Endometrial microvascular endothelial cells (primary cell): ENCODE results near the gene ZC3H14. TPM values are rescaled to one million over a fixed set of nuclear protein-coding genes. Genes with fewer than 3 reads are reported as not detected.

Source experiments
- in situ Hi-C: cut with HindIII; loops from 2 replicates; pipeline ENCODE4 v1.10.0; 2017; ENCODE audit warnings: low sequenced_read_pairs, low pct_unique_long_range_greater_than_20kb; ENCODE audit errors: inconsistent ontology term
- total RNA-seq: library from RNA; depleted of rRNA; stranded (reverse); fragments of >200 nt; gene quantifications from one replicate; pipeline ENCODE4 v1.2.3, GENCODE V29; 2015; ENCODE audit errors: inconsistent ontology term

The ZC3H14 gene
- total RNA-seq, 1 donor from 2014 or later: 61.0 TPM

GRCh38 chr14:88550078-88550477 is 12.8 kb upstream of the ZC3H14 start:
- in situ Hi-C loops: no loop called here

GRCh38 chr14:88551094-88551870 is 11.6 kb upstream of the ZC3H14 start:
- in situ Hi-C loops: no loop called here

DNA sequence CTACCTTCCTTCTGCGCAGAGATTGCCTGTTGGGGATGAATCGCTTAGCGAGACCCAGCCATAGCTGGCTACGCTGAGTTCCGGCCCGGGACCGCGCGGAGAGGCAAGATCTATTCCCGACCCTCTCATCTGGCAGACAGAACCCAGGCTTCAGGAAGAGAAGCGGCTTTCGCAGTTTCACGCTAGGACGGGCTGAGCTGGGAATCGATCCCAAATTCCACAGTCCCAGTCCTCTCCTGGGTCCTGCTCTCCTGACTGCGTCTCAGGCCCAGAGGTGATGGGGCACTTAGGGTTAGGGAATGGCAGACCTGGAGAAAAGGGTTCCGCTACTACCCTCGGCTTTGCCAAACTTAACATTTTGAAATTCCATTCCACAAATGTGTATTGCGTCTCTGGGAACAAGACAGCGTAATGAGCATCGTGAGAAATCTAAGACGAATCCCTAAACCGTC is 10.8 kb upstream of the ZC3H14 start:
- in situ Hi-C loops: no loop called here

- in situ Hi-C loops: no loop called here
Measured at GRCh38 chr14:88552876-88553275, 10.0 kb upstream of the ZC3H14 start.

DNA sequence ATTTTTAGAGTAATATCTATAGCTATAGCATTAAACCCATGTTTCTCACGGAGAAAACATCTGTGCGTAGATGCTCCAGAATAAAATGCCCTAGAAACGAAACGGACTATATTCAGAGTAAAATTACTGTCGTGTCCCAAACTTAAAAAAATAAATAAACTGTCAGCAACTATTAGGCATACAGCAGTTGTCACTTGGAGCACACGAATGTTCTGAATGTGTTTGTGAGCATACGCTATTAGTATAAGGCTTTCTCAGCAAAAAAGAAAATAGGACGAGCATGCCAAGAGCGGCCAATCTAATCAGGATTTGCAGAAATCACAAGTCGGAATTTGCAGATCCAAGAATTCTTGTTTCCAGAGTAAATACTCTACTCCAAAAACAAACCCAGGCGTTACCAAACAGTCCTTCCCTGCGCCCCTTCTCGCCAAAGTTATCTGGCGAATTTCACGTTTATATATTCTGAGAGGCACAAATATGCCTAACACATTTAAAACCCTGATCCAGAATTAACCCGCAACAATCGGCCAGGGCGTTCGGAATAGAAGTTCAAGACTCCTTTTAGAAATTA is 8.9 kb upstream of the ZC3H14 start:
- in situ Hi-C loops: no loop called here

- in situ Hi-C loops: no loop called here
Measured at GRCh38 chr14:88554457-88555286, 8.2 kb upstream of the ZC3H14 start, which contains the start of gene PTPN21. Gene PTPN21 (minus strand): TSS chr14:88555007. CDS start chr14:88550417, 4,590 bp downstream.

GRCh38 chr14:88556581-88556980 is 6.3 kb upstream of the ZC3H14 start:
- in situ Hi-C loops: no loop called here

- in situ Hi-C loops: no loop called here
Measured at GRCh38 chr14:88559852-88560251, 3.0 kb upstream of the ZC3H14 start.

DNA sequence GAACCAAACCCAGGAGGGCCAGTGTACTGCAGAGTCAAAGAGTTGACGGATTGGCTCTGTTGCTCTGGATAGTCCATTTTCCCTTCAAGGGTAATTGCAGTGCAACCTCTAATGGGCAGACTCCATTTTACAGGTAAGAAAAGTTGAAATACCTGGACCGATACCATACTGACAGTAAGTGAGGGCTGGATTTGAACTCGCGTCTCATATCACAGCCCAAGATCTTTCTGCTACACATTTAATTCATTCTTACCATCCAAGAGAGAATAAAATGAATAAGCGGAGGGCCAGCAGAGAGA is 356 bp upstream of the ZC3H14 start:
- in situ Hi-C loops: no loop called here

GRCh38 chr14:88563845-88564244 is 1.0 kb downstream of the ZC3H14 start:
- in situ Hi-C loops: no loop called here

GRCh38 chr14:88565427-88565826 is 2.6 kb downstream of the ZC3H14 start:
- in situ Hi-C loops: no loop called here

- in situ Hi-C loops: no loop called here
Measured at GRCh38 chr14:88568196-88568595, 5.4 kb downstream of the ZC3H14 start.

DNA sequence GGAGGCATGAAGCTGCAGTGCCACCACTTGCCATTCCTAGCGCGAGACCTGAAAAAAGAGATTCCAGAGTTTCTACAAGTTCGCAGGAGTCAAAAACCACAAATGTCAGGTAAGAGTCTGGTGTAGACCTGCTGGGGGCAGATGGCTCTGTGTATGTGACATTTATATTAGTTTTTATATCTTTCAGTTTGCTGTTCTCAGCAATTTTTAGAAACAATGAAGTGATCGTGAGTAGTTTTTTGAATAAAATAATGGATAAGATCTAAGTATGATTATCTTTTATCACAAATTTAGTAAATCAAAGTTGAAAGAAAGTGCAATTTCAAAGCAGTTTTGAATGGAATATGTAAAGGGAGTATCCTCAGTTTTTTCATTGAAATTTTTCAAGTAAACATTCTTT is 9.3 kb downstream of the ZC3H14 start:
- in situ Hi-C loops: no loop called here

DNA sequence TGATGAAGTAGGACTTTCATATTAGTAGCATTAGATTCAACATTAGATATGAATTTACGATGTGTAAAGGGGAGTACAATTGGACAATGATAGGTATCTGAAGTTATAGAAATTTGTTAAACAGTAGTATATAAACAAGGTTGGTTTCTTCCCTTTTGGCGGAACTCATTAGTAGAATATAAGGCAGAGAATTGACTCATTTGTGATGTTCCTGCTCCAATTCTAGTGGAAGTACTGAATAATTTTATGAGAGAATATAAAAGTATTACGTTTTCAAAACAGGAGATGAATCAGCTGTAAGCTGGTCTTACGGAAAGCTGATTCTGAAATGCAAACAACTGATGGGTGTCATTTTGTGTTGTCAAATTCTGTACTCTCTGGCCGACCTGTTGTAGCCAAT is 13.4 kb downstream of the ZC3H14 start:
- in situ Hi-C loops: no loop called here

- in situ Hi-C loops: no loop called here
Measured at GRCh38 chr14:88584451-88584850, 21.6 kb downstream of the ZC3H14 start.

DNA sequence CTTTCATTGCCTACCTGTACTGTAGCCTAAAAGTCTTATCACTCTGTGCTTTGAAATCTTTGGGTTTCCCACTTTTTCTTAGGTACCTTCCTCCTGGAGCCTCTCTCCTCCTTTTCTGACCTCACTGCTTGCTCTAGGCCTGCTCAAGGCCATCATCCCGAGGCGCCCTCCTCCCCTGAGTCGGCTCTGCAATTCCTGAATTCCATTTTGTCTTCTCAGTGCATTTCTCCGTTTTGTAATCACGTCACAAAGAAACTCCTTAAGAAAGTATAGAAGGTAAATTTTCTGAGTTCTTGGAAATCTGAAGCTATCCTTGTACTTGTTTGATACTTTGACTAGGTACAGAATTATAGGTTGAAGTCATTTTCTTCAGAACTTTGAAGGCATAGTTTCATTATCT is 25.2 kb downstream of the ZC3H14 start:
- in situ Hi-C loops: no loop called here

GRCh38 chr14:88590173-88590572 is 27.3 kb downstream of the ZC3H14 start:
- in situ Hi-C loops: no loop called here

DNA sequence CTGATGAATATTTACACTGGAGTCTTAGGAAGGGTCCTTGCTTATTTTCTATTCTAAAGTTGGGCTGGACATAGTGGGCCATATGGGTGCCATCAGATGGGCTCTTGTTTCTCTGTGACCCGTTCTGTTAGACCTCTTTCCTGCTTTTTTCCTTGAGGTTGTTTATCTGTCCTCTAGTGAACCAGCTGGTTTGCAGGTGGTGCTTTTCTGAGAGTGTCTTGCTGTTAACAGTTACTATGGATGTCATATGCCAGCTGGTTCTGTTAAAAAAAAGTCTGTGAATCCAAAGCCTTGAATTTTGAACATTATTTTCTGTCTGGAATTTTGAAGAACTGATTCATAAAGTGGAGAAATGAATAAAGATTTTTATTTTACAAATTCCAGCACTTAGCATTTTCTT is 29.2 kb downstream of the ZC3H14 start:
- in situ Hi-C loops: no loop called here

DNA sequence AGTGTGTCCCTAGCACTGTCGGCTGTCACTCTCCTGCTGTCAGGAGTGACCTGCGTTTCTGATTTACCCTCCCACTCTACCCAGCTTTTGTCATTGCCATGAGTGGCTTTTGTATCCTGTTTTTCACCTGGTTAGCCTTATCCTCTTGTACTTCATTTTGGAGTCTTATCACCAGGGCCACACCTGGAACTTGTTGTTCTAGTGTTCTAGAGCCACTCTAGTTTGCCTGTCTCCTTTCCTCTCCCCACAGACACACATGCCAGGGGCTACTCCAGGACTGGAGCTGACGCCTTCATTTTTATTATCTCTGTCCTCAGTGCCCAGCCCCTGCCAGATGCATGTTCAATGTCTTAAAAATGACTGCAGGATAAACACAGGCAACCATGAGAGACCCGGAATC is 34.2 kb downstream of the ZC3H14 start:
- in situ Hi-C loops: no loop called here

- in situ Hi-C loops: no loop called here
Measured at GRCh38 chr14:88597601-88598000, 34.8 kb downstream of the ZC3H14 start.
